OCI-LY7 (cell line): ENCODE data around the gene AP1S1.

Experiments
- EZH2phosphoT487 ChIP-seq: fragments of 200-600 bp; sonication (generic); IDR thresholded peaks from 2 replicates; pipeline ENCODE4 v1.6.1; 2018; ENCODE audit warnings: low read depth, borderline replicate concordance, mild to moderate bottlenecking, mixed run types, antibody characterized with exemption, low read length, moderate library complexity, mixed read lengths
- TF ChIP-seq, protein P1 (sequence below): fragments of 200-600 bp; sonication (generic); conservative IDR thresholded peaks from 2 replicates; pipeline ENCODE4 v1.5.1; 2014; ENCODE audit warnings: mild to moderate bottlenecking, antibody characterized with exemption, low read length, moderate library complexity, mixed read lengths

DNA sequence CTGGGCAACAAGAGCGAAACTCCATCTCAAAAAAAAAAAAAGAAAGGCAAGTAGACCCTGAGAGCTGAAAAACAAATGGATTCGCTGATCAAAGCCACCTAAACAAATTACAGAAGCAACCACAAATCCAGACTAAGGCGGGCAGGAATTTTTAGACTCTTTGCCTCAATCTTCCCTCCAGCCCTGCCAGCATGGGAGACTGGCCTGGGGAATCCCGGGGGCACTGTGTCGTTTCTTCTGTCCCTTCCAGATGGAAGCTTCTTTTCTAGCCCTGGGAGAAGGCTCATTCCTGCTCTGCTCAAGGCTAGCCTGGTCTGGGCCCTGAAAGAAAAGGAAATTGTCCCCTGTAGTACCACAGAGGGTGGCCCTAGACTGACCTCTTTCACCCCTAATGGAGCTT lies 43.0 kb upstream of the AP1S1 start:
- TF ChIP-seq, protein P1, sequence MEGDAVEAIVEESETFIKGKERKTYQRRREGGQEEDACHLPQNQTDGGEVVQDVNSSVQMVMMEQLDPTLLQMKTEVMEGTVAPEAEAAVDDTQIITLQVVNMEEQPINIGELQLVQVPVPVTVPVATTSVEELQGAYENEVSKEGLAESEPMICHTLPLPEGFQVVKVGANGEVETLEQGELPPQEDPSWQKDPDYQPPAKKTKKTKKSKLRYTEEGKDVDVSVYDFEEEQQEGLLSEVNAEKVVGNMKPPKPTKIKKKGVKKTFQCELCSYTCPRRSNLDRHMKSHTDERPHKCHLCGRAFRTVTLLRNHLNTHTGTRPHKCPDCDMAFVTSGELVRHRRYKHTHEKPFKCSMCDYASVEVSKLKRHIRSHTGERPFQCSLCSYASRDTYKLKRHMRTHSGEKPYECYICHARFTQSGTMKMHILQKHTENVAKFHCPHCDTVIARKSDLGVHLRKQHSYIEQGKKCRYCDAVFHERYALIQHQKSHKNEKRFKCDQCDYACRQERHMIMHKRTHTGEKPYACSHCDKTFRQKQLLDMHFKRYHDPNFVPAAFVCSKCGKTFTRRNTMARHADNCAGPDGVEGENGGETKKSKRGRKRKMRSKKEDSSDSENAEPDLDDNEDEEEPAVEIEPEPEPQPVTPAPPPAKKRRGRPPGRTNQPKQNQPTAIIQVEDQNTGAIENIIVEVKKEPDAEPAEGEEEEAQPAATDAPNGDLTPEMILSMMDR: no peak
- TF ChIP-seq EZH2phosphoT487: no peak
